Lower leg skin (tissue), 4 donors: ENCODE data around the gene CYP27B1. TPM values are rescaled to one million over a fixed set of nuclear protein-coding genes. Genes with fewer than 3 reads are reported as not detected.

Experiments used
- DNase-seq, 2 donors: peaks; one replicate each; pipeline ENCODE4 v3.0.0-alpha.2; 2019; ENCODE audit warnings: low spot score in 2 of 2
- H3K4me3 ChIP-seq: fragments of 200-600 bp; sonication (generic); 2 replicates; pipeline ENCODE4 v1.5.1; 2017; ENCODE audit warnings: mild to moderate bottlenecking, low read depth; ENCODE audit not compliant: poor library complexity, severe bottlenecking
- CTCF ChIP-seq, 3 donors: fragments of 450-650 bp; IDR thresholded peaks; one replicate each; pipeline ENCODE4 v1.5.1; 2016; ENCODE audit warnings: antibody characterized with exemption in 3 of 3, mild to moderate bottlenecking in 3 of 3, moderate library complexity in 2 of 3
- POLR2A ChIP-seq, 2 donors: fragments of 450-650 bp; IDR thresholded peaks; one replicate each; pipeline ENCODE4 v1.6.1; 2016 to 2017; ENCODE audit warnings: antibody characterized with exemption in 2 of 2, mild to moderate bottlenecking in 1 of 2, moderate library complexity in 1 of 2
- WGBS, 2 donors: methylation state at CpG; one replicate each; pipeline ENCODE4 v1.1.5; 2018; 5-methylcytosine and 5-hydroxymethylcytosine counted together
- intact Hi-C: fragments of 100-400 bp; cut with DNase I; formaldehyde crosslinking; loops from one replicate; pipeline ENCODE4 v1.15.0; 2023; ENCODE audit warnings: low total_unique reads
- total RNA-seq, 4 donors: library from RNA; depleted of rRNA; stranded (reverse); fragments of >200 nt; gene quantifications; one replicate each; pipeline ENCODE4 v1.1.0, GENCODE V29; 2016

The CYP27B1 gene
- total RNA-seq, 4 donors from 2014 or later: 0.72 to 6.4 (median 1.7) TPM

GRCh38 chr12:57750561-57751431 lies 16.1 kb downstream of the CYP27B1 start:
- WGBS, 2 donors: 86 to 87% methylated on average over 15 of the region's 15 CpGs
- intact Hi-C loops: no loop called here
- TF ChIP-seq CTCF (IDR thresholded peaks at IDR 0.05): no peak
- DNase-seq: peak in 1 of 2 donors; percentile 76
- peak overlapping the region; percentile 54 for H3K4me3 ChIP-seq

- intact Hi-C loops: no loop called here
Observed at GRCh38 chr12:57749061-57749460, 17.8 kb downstream of the CYP27B1 start.

GRCh38 chr12:57746025-57746424 lies 20.9 kb downstream of the CYP27B1 start:
- DNase-seq: no peak
- intact Hi-C loops: no loop called here
- 72 to 73% methylated on average over 3 of the region's 3 CpGs for WGBS, 2 donors
- H3K4me3 ChIP-seq: no peak overlapping the region
- TF ChIP-seq CTCF (IDR thresholded peaks at IDR 0.05) (no peak), POLR2A (IDR thresholded peaks at IDR 0.05) (no peak)

More at GRCh38 chr12:57749061-57749460, 17.8 kb downstream of the CYP27B1 start:
- H3K4me3 ChIP-seq: no peak overlapping the region
- WGBS, 2 donors: 91 to 93% methylated on average over 5 of the region's 5 CpGs
- peak in 1 of 2 donors; percentile 85 for DNase-seq
- TF ChIP-seq POLR2A (IDR thresholded peaks at IDR 0.05) (no peak), CTCF (IDR thresholded peaks at IDR 0.05) (no peak)

GRCh38 chr12:57745485-57745881 lies 21.4 kb downstream of the CYP27B1 start:
- 36 to 39% methylated on average over 8 of the region's 8 CpGs for WGBS, 2 donors
- peak in 1 of 2 donors; percentile 83 for DNase-seq
- no peak for TF ChIP-seq CTCF (IDR thresholded peaks at IDR 0.05)
- TF ChIP-seq POLR2A (IDR thresholded peaks at IDR 0.05): no peak
- intact Hi-C loops: no loop called here
- peak overlapping the region; percentile 74 for H3K4me3 ChIP-seq

GRCh38 chr12:57744777-57745484 lies 21.9 kb downstream of the CYP27B1 start, which contains the start of gene TSPAN31:
Gene TSPAN31, plus strand, starts transcription at chr12:57745039. Its CDS starts 116 bp downstream, at chr12:57745155.
- intact Hi-C loops: no loop called here
- peak within 1 kb of the TSS; percentile 74 for H3K4me3 ChIP-seq
- 0 to 1% methylated on average over 28 to 29 of the region's 29 CpGs for WGBS, 2 donors
- TF ChIP-seq CTCF (IDR thresholded peaks at IDR 0.05): no peak
- peak; percentile 97 to 99 for DNase-seq
